ENCODE data around the gene BRPF1.

DNA sequence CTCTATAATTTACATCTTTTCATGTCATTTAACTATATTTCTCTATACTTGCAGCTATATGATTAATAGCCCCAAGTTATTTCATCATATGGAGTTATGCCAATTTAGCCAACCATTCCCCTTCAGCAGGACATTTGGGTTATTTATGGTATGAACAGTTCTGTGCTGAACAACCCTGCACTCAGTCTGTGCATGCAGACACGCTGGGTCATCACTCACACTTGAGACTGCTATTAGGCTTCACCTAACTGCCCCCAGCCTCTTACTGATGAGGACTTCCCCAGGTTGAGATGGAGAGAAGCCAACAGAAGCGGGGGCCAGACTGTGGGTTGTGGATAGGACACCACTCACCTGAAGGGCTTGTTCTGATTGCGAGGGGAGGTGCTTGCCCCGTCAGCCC, 53.4 kb downstream of the BRPF1 start:
- TF ChIP-seq, protein P1, sequence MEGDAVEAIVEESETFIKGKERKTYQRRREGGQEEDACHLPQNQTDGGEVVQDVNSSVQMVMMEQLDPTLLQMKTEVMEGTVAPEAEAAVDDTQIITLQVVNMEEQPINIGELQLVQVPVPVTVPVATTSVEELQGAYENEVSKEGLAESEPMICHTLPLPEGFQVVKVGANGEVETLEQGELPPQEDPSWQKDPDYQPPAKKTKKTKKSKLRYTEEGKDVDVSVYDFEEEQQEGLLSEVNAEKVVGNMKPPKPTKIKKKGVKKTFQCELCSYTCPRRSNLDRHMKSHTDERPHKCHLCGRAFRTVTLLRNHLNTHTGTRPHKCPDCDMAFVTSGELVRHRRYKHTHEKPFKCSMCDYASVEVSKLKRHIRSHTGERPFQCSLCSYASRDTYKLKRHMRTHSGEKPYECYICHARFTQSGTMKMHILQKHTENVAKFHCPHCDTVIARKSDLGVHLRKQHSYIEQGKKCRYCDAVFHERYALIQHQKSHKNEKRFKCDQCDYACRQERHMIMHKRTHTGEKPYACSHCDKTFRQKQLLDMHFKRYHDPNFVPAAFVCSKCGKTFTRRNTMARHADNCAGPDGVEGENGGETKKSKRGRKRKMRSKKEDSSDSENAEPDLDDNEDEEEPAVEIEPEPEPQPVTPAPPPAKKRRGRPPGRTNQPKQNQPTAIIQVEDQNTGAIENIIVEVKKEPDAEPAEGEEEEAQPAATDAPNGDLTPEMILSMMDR (IDR thresholded peaks at IDR 0.05; ENCODE audit: poor library complexity, severe bottlenecking): no peak
- TF ChIP-seq, protein P2, sequence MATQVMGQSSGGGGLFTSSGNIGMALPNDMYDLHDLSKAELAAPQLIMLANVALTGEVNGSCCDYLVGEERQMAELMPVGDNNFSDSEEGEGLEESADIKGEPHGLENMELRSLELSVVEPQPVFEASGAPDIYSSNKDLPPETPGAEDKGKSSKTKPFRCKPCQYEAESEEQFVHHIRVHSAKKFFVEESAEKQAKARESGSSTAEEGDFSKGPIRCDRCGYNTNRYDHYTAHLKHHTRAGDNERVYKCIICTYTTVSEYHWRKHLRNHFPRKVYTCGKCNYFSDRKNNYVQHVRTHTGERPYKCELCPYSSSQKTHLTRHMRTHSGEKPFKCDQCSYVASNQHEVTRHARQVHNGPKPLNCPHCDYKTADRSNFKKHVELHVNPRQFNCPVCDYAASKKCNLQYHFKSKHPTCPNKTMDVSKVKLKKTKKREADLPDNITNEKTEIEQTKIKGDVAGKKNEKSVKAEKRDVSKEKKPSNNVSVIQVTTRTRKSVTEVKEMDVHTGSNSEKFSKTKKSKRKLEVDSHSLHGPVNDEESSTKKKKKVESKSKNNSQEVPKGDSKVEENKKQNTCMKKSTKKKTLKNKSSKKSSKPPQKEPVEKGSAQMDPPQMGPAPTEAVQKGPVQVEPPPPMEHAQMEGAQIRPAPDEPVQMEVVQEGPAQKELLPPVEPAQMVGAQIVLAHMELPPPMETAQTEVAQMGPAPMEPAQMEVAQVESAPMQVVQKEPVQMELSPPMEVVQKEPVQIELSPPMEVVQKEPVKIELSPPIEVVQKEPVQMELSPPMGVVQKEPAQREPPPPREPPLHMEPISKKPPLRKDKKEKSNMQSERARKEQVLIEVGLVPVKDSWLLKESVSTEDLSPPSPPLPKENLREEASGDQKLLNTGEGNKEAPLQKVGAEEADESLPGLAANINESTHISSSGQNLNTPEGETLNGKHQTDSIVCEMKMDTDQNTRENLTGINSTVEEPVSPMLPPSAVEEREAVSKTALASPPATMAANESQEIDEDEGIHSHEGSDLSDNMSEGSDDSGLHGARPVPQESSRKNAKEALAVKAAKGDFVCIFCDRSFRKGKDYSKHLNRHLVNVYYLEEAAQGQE (IDR thresholded peaks at IDR 0.05; ENCODE audit: borderline replicate concordance): no peak
- TF ChIP-seq EZH2 (IDR thresholded peaks at IDR 0.05; ENCODE audit: borderline replicate concordance, insufficient read depth, low read length, poor library complexity, severe bottlenecking) (no peak), POLR2AphosphoS5 (IDR thresholded peaks at IDR 0.05) (no peak), TAF1 (IDR thresholded peaks at IDR 0.05; ENCODE audit: low read depth) (no peak)
